Measurements from ENCODE around the gene CDC14B.

The CDC14B gene

GRCh38 chr9:96500696-96501632, 118.7 kb downstream of the CDC14B start:
- no peak for DNase-seq

- no peak for DNase-seq
These were observed 120.4 kb downstream of the CDC14B start for GRCh38 chr9:96499257-96499656.

- no peak for DNase-seq
These were observed 120.8 kb downstream of the CDC14B start for GRCh38 chr9:96498796-96499195.

- DNase-seq = no peak
These were observed 122.6 kb downstream of the CDC14B start for GRCh38 chr9:96497117-96497399.

DNA sequence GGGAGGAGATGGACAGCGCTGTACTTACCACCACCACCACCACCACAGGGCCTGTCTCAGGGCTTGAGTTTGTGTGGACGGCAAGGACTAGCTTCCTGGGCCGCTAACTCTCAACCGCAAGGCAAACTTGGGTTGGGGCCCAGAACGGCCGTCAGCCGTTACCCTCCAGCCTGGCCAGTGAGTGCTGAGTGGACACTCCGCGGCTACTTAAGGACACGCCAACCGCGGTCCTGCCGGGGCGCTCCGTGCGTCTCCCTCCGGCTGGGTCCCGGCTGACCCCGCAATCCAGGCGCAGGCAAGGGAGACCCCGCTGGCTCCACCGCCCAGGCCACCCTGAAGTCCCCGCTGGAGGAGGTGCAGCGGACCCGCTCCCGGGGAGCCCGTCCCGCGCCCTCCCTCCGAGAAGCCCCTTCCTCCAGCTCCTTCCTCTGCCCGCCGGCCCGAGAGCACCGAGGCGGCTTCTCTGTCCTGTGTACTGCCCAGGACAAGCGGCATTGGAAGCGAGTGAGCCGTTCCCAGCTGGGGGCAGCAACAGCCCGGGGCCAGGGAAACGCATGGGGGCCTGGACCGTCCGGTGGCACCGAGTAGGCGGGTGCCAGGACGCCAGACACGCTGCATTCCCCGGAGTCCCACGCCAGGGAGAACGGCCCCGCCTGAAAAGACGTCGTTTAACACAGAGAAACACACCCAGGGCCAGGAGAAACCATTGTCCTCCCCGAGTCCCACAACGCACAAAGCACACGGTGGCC, 123.1 kb downstream of the CDC14B start:
- DNase-seq = no peak

DNA sequence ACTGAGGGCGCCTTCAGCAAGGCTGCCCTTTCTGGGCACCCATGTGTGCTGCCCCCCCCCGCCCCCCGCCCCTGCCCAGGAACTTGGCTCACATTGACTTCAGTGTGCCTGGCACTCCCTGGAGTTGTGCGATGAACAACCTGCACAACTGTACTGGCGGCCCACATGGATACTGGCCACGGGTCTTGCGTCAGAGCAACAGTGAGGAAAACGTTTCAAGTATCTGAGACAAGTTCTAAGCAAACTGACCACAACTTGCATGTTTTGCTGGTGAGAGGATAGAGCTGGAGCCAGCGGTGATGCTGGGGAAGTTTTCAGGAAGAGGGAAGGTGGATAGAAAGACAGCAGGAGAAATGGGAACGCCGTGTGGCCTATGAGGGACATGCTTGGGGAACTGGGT, 124.3 kb downstream of the CDC14B start:
- DNase-seq = no peak

DNA sequence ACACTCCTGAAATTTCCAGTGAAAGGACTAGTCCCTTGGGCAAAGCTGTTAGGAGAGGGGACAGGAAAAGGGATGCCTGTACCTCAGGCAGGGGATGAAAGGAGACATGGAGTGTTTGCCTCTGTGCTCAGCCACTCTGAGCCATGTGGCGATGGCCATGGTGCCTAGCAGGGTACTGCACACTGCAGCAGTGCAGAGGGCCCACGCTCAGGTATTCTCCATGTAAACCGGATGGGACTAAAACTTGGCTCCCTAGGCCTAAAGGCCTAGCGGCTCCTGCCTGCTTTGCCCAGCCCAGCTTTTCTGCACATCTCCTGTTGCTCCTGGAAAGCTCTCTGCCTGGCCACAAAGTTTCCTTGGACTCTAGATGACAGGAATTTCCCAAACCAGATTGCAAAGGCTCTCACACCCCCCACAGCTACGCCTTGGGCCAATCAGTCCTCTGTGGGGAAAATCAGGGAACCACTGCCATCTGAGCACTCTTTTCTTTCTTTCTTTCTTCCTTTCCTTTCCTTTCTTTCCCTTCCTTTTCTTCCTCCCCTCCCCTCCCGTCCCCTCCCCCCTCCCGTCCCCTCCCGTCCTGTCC, 125.3 kb downstream of the CDC14B start:
- DNase-seq = no peak

GRCh38 chr9:96493757-96494156, 125.9 kb downstream of the CDC14B start:
- DNase-seq = no peak

DNA sequence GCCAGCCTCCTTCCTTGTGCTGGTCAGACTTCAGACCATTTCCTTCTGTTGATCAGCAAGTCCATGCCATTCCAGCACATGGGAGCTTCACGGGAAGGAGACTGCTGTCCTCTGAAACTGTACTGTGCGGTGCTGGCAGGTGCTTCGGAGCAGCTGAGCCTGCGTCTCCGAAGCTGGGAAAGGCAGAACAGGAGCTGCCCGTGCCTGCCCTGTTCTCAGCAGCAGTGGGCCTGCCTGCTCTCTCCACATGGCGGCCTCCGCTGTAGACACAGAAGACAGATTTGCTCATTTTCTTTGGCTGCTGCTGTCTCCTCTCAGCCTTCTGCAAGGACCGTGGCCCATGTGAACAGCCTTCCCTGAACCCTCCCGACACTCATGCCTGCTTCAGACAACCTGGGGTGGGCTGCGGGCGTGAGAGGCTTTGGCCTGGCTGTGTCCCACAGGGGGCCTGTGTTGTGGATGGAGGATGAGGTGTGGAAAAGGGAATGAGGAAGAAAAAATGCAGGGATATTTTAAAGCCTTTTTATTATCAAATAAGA, 126.6 kb downstream of the CDC14B start:
- no peak for DNase-seq

DNA sequence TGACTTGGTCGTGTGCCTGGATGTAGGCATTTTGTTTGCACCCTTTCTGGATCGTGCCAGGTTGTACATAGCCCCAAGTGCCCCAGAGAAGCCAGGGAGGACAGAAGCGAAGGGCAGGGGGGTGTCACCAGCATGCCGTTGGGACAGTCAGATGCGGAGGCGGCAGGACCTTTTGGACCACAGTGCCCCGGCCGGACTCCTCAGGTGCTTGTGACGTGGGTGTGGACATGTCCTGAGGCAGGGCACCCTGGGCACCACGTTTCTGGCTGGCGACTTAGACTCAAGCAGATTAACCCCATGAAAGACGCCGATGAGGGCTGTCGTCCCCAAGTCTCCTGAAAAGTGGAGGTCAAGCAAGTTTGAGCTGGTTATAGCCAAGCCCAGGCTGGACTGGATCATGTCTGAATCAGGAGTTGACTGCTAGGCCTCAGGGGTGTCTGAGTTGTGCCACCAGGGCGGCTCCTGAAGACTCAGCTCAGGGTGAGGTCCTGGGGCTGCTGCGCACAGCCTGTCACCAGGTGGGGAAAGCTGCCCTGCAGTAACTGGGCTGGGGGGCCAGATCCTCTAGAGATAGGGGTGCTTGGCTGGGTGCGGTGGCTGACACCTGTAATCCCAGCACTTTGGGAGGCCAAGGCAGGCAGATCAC, 127.6 kb downstream of the CDC14B start:
- no peak for DNase-seq

DNA sequence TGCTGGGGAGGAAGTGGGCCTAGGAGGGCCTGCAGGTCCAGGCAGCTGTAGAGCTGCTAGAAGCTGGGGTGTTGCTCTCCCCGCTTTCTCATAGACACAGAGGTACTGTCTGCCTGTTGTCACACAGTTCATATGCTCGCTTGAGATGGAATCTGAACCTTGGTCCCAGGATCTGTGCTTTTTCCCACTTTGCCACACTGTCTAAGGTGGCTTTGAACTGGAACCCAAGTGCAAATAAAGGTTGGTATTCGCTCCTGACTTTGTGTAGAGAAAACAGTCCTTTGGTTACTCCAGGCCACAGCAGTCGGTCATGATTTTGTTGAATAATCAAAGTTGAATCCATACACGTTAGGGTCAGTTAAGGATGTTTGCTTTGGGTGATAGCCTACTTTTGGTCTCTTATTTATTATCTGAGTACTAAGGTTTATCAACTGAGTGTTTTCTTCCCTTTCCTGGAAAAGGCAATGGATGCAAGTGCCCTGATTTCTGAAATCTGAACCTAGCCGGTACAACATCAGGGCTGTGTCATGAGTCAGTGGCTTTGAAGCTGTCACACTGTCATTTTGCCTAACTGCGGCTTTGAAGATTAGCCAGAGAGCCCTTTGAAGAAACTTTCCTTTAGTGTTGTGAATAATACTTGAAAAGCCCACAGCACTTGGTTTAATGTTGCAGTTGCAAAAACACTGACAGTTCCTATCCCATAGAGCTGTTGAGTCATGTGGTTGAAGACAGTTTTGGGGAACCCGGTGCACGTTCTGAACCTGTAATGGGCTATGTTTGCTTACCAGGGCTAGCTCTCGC, 128.4 kb downstream of the CDC14B start:
- no peak for DNase-seq

- DNase-seq = no peak
These were observed 129.0 kb downstream of the CDC14B start for GRCh38 chr9:96490534-96491078.

DNA sequence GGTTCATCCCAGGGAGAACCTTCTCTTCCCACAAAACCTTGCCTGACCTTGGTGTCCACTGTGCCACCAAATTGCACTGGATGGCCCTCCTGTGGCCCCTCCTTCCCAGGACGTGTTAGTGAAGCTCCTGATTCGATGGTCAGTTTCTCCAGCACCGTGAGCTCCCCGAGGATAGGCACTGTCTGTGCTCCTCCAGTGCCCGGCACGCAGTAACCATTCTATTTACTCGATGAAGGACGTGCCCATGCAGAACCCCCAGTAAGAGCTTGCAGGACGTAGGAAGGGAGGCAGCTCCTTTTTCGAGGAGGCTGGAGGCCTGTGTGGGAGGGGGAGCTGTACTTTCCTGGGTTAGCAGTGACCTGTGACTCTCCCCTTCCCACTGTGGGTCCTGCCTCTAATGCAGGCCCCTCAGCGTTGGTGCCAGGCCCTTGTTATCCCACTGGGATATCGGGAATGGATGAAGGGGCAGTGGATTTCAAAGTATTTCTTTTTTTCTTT, 130.1 kb downstream of the CDC14B start:
- no peak for DNase-seq

- DNase-seq = no peak
These were observed 131.7 kb downstream of the CDC14B start for GRCh38 chr9:96487949-96488348.

- DNase-seq = no peak
These were observed 132.6 kb downstream of the CDC14B start for GRCh38 chr9:96487029-96487396.

DNA sequence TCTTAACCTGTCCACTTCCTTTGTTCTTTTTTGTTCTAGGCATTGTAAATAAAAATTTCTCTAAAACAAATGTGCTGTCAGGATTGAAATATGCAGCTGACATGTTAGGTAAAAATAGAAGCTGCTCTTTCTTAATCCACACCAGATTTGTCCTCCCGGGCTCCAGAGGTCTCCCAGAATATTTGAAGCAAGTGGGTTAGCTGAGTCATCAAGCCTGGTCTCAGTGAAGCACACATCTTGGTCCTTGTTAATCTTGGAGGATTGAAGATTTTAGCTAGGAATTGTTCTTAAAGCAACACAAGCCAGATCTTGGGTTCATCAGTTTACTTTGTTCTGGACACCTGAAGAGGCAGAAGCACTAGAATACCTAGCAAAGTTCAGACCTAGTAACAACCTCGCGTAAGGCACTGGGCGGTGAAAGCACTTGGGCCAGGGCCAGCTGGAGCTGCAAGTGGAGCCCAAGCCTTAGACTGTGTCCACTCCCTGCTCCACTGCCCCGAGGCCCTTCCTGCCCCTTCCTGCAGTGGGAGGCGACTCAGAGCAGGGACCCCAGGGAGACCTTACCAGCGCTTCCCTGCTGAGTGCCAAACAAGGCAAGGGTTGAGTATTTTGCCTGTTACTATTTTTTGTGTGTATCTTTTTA, 133.1 kb downstream of the CDC14B start:
- no peak for DNase-seq

DNA sequence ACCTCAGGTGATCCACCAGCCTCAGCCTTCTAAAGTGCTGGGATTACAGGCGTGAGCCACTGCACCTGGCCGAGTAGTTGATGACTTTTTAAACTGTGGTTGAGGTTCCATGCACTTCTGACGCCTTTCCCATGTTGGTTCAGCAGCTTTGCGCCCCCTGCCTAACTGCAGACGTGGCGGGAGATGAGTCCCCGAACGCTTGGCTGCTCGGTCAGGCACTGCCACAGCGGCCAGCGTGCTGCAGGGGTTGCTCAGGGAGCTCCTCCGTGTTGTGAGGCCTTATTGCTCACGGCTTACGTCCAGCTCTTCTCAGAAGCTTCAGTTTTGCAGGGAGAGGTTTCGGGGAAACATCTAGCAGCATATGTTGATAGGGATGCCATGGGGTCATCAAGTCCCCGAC, 134.4 kb downstream of the CDC14B start:
- DNase-seq = no peak

DNA sequence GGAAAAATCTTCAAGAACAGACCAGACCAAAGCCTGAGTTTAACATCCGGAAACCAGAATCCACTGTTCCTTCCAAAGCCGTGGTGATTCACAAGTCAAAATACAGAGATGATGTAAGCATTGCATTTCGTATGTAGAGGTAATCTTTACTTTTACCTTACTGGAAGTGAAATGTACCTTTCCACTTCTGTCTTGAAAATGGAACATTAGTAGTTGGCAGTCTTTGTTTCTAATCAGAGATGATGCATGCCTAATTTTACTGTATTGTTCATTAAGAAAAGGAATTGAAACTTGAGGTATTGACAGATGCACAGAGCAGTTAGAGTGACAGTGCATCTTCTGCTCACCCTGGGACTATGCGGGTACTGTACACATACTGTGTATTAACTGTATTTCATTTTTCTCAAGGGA, 135.1 kb downstream of the CDC14B start:
- no peak for DNase-seq

- no peak for DNase-seq
These were observed 135.8 kb downstream of the CDC14B start for GRCh38 chr9:96483733-96484390.

DNA sequence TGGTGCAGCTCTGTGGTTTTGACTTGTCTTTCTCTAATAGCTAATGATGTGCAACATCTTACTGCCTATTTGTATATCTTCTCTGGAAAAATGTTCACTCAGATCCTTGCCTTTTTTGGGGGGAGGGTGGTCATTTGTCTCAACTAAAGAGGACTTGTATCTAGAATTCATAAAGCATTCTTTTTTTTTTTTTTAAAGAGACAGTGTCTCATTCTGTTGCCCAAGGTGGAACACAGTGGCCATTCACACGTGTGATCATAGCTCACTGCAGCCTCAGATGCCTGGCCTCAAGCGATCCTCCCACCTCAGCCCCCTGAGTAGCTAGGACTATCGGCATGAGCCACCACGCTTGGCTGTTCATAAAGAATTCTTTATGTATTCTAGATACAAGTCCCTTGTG, 136.4 kb downstream of the CDC14B start:
- no peak for DNase-seq

GRCh38 chr9:96482476-96482875, 137.2 kb downstream of the CDC14B start:
- DNase-seq = no peak

All from NCI-H1417 (cell line).